HepG2 (cell line): ENCODE results near the gene OR2AT4. TPM values are rescaled to one million over a fixed set of nuclear protein-coding genes. Genes with fewer than 3 reads are reported as not detected.

Experiments
- ATAC-seq: fragments of 200-7000 bp; cut with Tn5 transposase; 3 replicates; pipeline ENCODE4 v1.9.1; 2020; ENCODE audit warnings: mild to moderate bottlenecking, moderate library complexity
- BruUV-seq: library from RNA; stranded (reverse); fragments of 400-500 nt; replicated peaks from 2 replicates; lab custom pipeline; 2021; lab: Mats Ljungman, UMichigan
- CTCF ChIA-PET: fragments of 300-600 bp; formaldehyde crosslinking; extraction: SDS; loops from one replicate; lab custom pipeline; 2021; ENCODE audit warnings: low total read pairs, inconsistent platforms, low intra/inter-chr PET ratio; lab: Yijun Ruan, JAX
- POLR2A ChIA-PET: fragments of 350-600 bp; sonication (Branson Sonifier 250); formaldehyde crosslinking; loops from one replicate; lab custom pipeline; 2020; ENCODE audit warnings: antibody characterized with exemption, inconsistent platforms; lab: Yijun Ruan, JAX
- DNase-seq: peaks from one replicate; pipeline ENCODE4 v3.0.0-alpha.2; 2015; ENCODE audit warnings: low spot score
- FAIRE-seq: peaks from 3 replicates; lab custom pipeline; 2011; peaks lifted over from hg19 to GRCh38; lab: Jason Lieb, UNC
- H2AFZ ChIP-seq: one replicate; pipeline ENCODE4 v1.6.1; 2011; ENCODE audit warnings: low read length, inconsistent platforms
- H3K27ac ChIP-seq: fragments of 300-600 bp; 3 replicates; pipeline ENCODE4 v1.8.0; 2011; ENCODE audit warnings: mixed run types, mild to moderate bottlenecking, mixed read lengths, low read length, inconsistent platforms; ENCODE audit not compliant: insufficient read depth; ENCODE audit errors: extremely low read length
- H3K27me3 ChIP-seq, 2 experiments: fragments of 200-600 bp in 1 of 2; 2 replicates in 1 of 2; 3 replicates in 1 of 2; pipeline versions ENCODE4 v1.6.0 to v1.8.0; 2011; ENCODE audit warnings: low read length in 2 of 2, mild to moderate bottlenecking in 2 of 2, moderate library complexity in 2 of 2, inconsistent platforms in 1 of 2; ENCODE audit not compliant: insufficient read depth in 2 of 2, control insufficient read depth in 1 of 2
- H3K36me3 ChIP-seq, 2 experiments: fragments of 200-600 bp in 1 of 2; replicated peaks in 1 of 2; 2 replicates in 1 of 2; 3 replicates in 1 of 2; pipeline versions ENCODE4 v1.5.1 to v1.8.0; 2011; ENCODE audit warnings: low read length in 2 of 2, inconsistent platforms in 1 of 2; ENCODE audit not compliant: insufficient read depth in 2 of 2, control insufficient read depth in 1 of 2
- H3K4me1 ChIP-seq: 2 replicates; pipeline ENCODE4 v1.5.1; 2012; ENCODE audit warnings: low read length, inconsistent platforms; ENCODE audit not compliant: insufficient read depth
- H3K4me2 ChIP-seq: 2 replicates; pipeline ENCODE4 v1.6.0; 2011; ENCODE audit warnings: low read depth, low read length, inconsistent platforms
- H3K4me3 ChIP-seq, 3 experiments: fragments of 200-600 bp in 1 of 3; sonication (generic), shearing (Covaris generic) in 1 of 3; replicated peaks in 1 of 3; 2 replicates each; pipeline ENCODE4 v1.5.1; 2011 to 2016; ENCODE audit warnings: low read length in 3 of 3, inconsistent platforms in 2 of 3, low read depth in 2 of 3, mild to moderate bottlenecking in 2 of 3, control low read depth in 1 of 3, mixed read lengths in 1 of 3; ENCODE audit not compliant: insufficient read depth in 1 of 3
- H3K79me2 ChIP-seq: one replicate; pipeline ENCODE4 v1.6.1; 2011; ENCODE audit warnings: low read length, inconsistent platforms; ENCODE audit not compliant: insufficient read depth
- H3K9ac ChIP-seq: 2 replicates; pipeline ENCODE4 v1.6.0; 2011; ENCODE audit warnings: mild to moderate bottlenecking, low read depth, low read length, inconsistent platforms; ENCODE audit not compliant: insufficient read depth
- H3K9me3 ChIP-seq: 2 replicates; pipeline ENCODE4 v1.5.1; 2012; ENCODE audit warnings: mild to moderate bottlenecking, low read length
- H4K20me1 ChIP-seq: 2 replicates; pipeline ENCODE4 v1.6.0; 2011; ENCODE audit warnings: inconsistent platforms, mild to moderate bottlenecking, low read length, moderate library complexity; ENCODE audit not compliant: insufficient read depth
- ATF1 ChIP-seq: IDR thresholded peaks from 2 replicates; pipeline ENCODE4 v1.6.1; 2016; ENCODE audit warnings: mild to moderate bottlenecking, control low read depth
- DNMT1 ChIP-seq: sonication (generic); formaldehyde crosslinking; IDR thresholded peaks from 2 replicates; pipeline ENCODE4 v1.5.1; 2020; ENCODE audit warnings: mild to moderate bottlenecking, missing genetic modification reagents
- HNRNPH1 ChIP-seq: fragments of 200-400 bp; formaldehyde crosslinking; optimal IDR thresholded peaks from 2 replicates; pipeline ENCODE3; 2017; ENCODE audit warnings: mild to moderate bottlenecking, low read depth, low read length
- MED8 ChIP-seq: sonication (generic); formaldehyde crosslinking; IDR thresholded peaks from 2 replicates; pipeline ENCODE4 v1.8.1; 2023; ENCODE audit warnings: mild to moderate bottlenecking, missing genetic modification reagents; ENCODE audit not compliant: insufficient replicate concordance
- MXD4 ChIP-seq: IDR thresholded peaks from 2 replicates; pipeline ENCODE4 v1.6.1; 2016; ENCODE audit warnings: mild to moderate bottlenecking, missing biosample characterization, missing genetic modification reagents
- PHF8 ChIP-seq: sonication (generic); formaldehyde crosslinking; IDR thresholded peaks from 2 replicates; pipeline ENCODE4 v1.5.0; 2020; ENCODE audit warnings: missing genetic modification reagents
- SNAI1 ChIP-seq: sonication (generic); formaldehyde crosslinking; IDR thresholded peaks from 2 replicates; pipeline ENCODE4 v1.5.0; 2020; ENCODE audit warnings: mild to moderate bottlenecking, missing genetic modification reagents, borderline replicate concordance
- SRF ChIP-seq: IDR thresholded peaks from 2 replicates; pipeline ENCODE4 v1.6.1; 2011; ENCODE audit warnings: mild to moderate bottlenecking, low read depth, low read length, moderate library complexity
- ZNF10 ChIP-seq: sonication (generic); formaldehyde crosslinking; IDR thresholded peaks from 2 replicates; pipeline ENCODE4 v1.4.0; 2020; ENCODE audit warnings: mild to moderate bottlenecking, low read depth, missing genetic modification reagents, borderline replicate concordance
- ZNF234 ChIP-seq: sonication (generic); formaldehyde crosslinking; conservative IDR thresholded peaks from 2 replicates; pipeline ENCODE4 v1.5.1; 2020; ENCODE audit warnings: mild to moderate bottlenecking, missing genetic modification reagents
- ZNF260 ChIP-seq: sonication (generic); formaldehyde crosslinking; IDR thresholded peaks from 2 replicates; pipeline ENCODE4 v1.4.0; 2020; ENCODE audit warnings: missing genetic modification reagents, low read depth, mild to moderate bottlenecking, borderline replicate concordance
- WGBS: methylation state at CpG from one replicate; pipeline ENCODE4 v1.1.6; 2017; ENCODE audit warnings: low lambda C conversion rate; 5-methylcytosine and 5-hydroxymethylcytosine counted together
- in situ Hi-C: cut with HindIII; loops from 2 replicates; pipeline ENCODE4 v1.10.0; 2017; ENCODE audit warnings: low pct_unique_long_range_greater_than_20kb; ENCODE audit not compliant: extremely low pct_ligation_motif_present
- intact Hi-C: fragments of 100-400 bp; cut with micrococcal nuclease; formaldehyde crosslinking; loops from one replicate; pipeline ENCODE4 v1.10.0; 2022; ENCODE audit not compliant: unreplicated experiment
- polyA plus RNA-seq, 8 experiments: library from polyadenylated mRNA; depleted of rRNA in 3 of 8; stranded (reverse) in 7 of 8; unstranded in 1 of 8; fragments of >200 nt; fragmentation: Illumina TruSeq in 4 of 8; extraction: Trizol in 4 of 8; gene quantifications; 2 replicates each; pipeline versions ENCODE4 v1.2.1 to v1.2.3, GENCODE V29; 2011 to 2016; ENCODE audit warnings: low read depth in 4 of 8, missing spikeins in 1 of 8, mixed read lengths in 1 of 8; ENCODE audit not compliant: insufficient read depth in 1 of 8
- total RNA-seq, 5 experiments: library from RNA; depleted of rRNA; stranded (reverse); fragments of >200 nt; fragmentation: Illumina TruSeq; extraction: Trizol; gene quantifications; 2 replicates each; pipeline ENCODE4 v1.2.3, GENCODE V29; 2016; ENCODE audit warnings: low read depth in 1 of 5
- TF ChIP-seq, protein P1 (sequence below): sonication (generic); formaldehyde crosslinking; IDR thresholded peaks from 2 replicates; pipeline ENCODE4 v1.8.0; 2023; ENCODE audit warnings: mild to moderate bottlenecking, missing genetic modification reagents
- TF ChIP-seq, protein P2 (sequence below): sonication (generic); formaldehyde crosslinking; IDR thresholded peaks from 2 replicates; pipeline ENCODE4 v1.5.0; 2020; ENCODE audit warnings: mild to moderate bottlenecking, missing genetic modification reagents
- TF ChIP-seq, protein P3 (sequence below): sonication (generic); formaldehyde crosslinking; IDR thresholded peaks from 2 replicates; pipeline ENCODE4 v1.5.0; 2020; ENCODE audit warnings: missing genetic modification reagents

The OR2AT4 gene
- total and polyA plus RNA-seq, 2 of the 13 experiments (the other 11 are each of a cell fraction or from before 2014, with no cell fraction given), result not detected

DNA sequence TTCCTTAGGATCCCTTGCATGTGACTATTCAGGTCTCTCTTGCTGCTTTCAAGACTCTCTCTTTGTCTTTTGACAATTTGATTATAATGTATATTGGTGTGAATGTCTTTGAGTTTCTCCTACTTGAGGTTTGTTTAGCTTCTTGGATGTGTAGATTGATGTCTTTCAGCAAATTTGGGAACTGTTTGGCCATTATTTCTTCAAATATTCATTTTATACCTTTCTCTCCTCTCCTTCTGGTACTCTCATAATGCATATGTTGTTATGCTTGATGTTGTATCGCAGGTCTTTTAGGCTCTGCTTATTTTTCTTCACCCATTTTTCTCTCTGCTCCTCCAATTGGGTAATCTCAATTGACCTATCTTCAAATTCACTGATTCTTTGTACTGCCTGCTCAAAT is 44.2 kb downstream of the OR2AT4 start:
- in situ Hi-C loops, result no loop called here
- intact Hi-C loops, result no loop called here
- Histone ChIP-seq H3K79me2 (no peaks in the 10 kb centered on the region), H3K4me2 (no peak overlapping the region), H3K9me3 (no peaks in the 10 kb centered on the region), H3K27ac (no peak overlapping the region), H4K20me1 (no peaks in the 10 kb centered on the region), H3K9ac (no peak overlapping the region), H3K4me1 (no peaks in the 10 kb centered on the region), H3K27me3 (peaks cover 0 to 3% of the 10 kb centered on the region in 2 experiments; a peak in 1 of 5 replicates), H3K4me3 (no peak overlapping the region), H3K36me3 (no peaks in the 10 kb centered on the region), H2AFZ (no peak overlapping the region)
- CTCF ChIA-PET, result no interaction called here
- ATAC-seq, result no peak
- no peak for DNase-seq
- WGBS, result 0% methylated on average over 1 of the region's 1 CpG
- no TSS peak for BruUV-seq
- FAIRE-seq, result no peak
- TF ChIP-seq PHF8 (CRISPR knock-in tag) (no peak), HNRNPH1 (no peak), ZNF10 (CRISPR knock-in tag) (no peak), SRF (no peak), ATF1 (CRISPR knock-in tag) (no peak), ZNF260 (CRISPR knock-in tag) (no peak), MED8 (CRISPR knock-in tag) (no peak), DNMT1 (CRISPR knock-in tag) (no peak), MXD4 (CRISPR knock-in tag) (no peak), ZNF234 (no peak), SNAI1 (CRISPR knock-in tag) (no peak)
- TF ChIP-seq, protein P1, sequence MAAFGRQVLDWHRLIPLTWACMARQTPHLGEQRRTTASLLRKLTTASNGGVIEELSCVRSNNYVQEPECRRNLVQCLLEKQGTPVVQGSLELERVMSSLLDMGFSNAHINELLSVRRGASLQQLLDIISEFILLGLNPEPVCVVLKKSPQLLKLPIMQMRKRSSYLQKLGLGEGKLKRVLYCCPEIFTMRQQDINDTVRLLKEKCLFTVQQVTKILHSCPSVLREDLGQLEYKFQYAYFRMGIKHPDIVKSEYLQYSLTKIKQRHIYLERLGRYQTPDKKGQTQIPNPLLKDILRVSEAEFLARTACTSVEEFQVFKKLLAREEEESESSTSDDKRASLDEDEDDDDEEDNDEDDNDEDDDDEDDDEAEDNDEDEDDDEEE (CRISPR knock-in tag), result no peak
- TF ChIP-seq, protein P2, sequence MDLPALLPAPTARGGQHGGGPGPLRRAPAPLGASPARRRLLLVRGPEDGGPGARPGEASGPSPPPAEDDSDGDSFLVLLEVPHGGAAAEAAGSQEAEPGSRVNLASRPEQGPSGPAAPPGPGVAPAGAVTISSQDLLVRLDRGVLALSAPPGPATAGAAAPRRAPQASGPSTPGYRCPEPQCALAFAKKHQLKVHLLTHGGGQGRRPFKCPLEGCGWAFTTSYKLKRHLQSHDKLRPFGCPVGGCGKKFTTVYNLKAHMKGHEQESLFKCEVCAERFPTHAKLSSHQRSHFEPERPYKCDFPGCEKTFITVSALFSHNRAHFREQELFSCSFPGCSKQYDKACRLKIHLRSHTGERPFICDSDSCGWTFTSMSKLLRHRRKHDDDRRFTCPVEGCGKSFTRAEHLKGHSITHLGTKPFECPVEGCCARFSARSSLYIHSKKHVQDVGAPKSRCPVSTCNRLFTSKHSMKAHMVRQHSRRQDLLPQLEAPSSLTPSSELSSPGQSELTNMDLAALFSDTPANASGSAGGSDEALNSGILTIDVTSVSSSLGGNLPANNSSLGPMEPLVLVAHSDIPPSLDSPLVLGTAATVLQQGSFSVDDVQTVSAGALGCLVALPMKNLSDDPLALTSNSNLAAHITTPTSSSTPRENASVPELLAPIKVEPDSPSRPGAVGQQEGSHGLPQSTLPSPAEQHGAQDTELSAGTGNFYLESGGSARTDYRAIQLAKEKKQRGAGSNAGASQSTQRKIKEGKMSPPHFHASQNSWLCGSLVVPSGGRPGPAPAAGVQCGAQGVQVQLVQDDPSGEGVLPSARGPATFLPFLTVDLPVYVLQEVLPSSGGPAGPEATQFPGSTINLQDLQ (CRISPR knock-in tag), result no peak
- TF ChIP-seq, protein P3, sequence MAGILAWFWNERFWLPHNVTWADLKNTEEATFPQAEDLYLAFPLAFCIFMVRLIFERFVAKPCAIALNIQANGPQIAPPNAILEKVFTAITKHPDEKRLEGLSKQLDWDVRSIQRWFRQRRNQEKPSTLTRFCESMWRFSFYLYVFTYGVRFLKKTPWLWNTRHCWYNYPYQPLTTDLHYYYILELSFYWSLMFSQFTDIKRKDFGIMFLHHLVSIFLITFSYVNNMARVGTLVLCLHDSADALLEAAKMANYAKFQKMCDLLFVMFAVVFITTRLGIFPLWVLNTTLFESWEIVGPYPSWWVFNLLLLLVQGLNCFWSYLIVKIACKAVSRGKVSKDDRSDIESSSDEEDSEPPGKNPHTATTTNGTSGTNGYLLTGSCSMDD (CRISPR knock-in tag), result no peak
- POLR2A ChIA-PET, result no interaction called here
